ENCODE measurements around the gene CEPT1. TPM values are rescaled to one million over a fixed set of nuclear protein-coding genes. Genes with fewer than 3 reads are reported as not detected.

The CEPT1 gene
- total RNA-seq, 4 donors from 2014 or later = 23.1 to 30.4 (median 28.4) TPM

- Histone ChIP-seq H3K4me3 (no peak overlapping the region), H3K4me1 (no peaks in the 10 kb centered on the region), H3K36me3 (peaks cover 3 to 86% of the 10 kb centered on the region in 2 donors), H3K9me3 (no peaks in the 10 kb centered on the region), H3K27ac (no peak overlapping the region), H3K27me3 (no peaks in the 10 kb centered on the region)
- TF ChIP-seq POLR2A (IDR thresholded peaks at IDR 0.05) (no peak), CTCF (IDR thresholded peaks at IDR 0.05) (no peak), POLR2AphosphoS5 (IDR thresholded peaks at IDR 0.05) (no peak), EP300 (IDR thresholded peaks at IDR 0.05) (no peak)
- WGBS, 2 donors (ENCODE audit: low coverage in 1 of 2) = 88 to 89% methylated on average over 2 of the region's 2 CpGs
- no peak for ATAC-seq
Measured at GRCh38 chr1:111182052-111182451, 42.0 kb downstream of the CEPT1 start.

- Histone ChIP-seq H3K36me3 (peaks cover 3 to 87% of the 10 kb centered on the region in 2 donors), H3K9me3 (no peaks in the 10 kb centered on the region), H3K27ac (no peak overlapping the region), H3K27me3 (no peaks in the 10 kb centered on the region), H3K4me1 (no peaks in the 10 kb centered on the region), H3K4me3 (no peak overlapping the region)
- ATAC-seq = no peak
- WGBS, 2 donors (ENCODE audit: low coverage in 1 of 2) = 91 to 94% methylated on average over 5 to 6 of the region's 6 CpGs
- no peak for TF ChIP-seq POLR2A (IDR thresholded peaks at IDR 0.05)
- TF ChIP-seq EP300 (IDR thresholded peaks at IDR 0.05) = no peak
- TF ChIP-seq CTCF (IDR thresholded peaks at IDR 0.05) = no peak
- TF ChIP-seq POLR2AphosphoS5 (IDR thresholded peaks at IDR 0.05) = no peak
Measured at GRCh38 chr1:111183308-111184069, 43.5 kb downstream of the CEPT1 start.

GRCh38 chr1:111184663-111185062 lies 44.6 kb downstream of the CEPT1 start:
- Histone ChIP-seq H3K9me3 (no peaks in the 10 kb centered on the region), H3K4me1 (no peaks in the 10 kb centered on the region), H3K4me3 (no peak overlapping the region), H3K36me3 (peaks cover 3 to 90% of the 10 kb centered on the region in 2 donors), H3K27me3 (no peaks in the 10 kb centered on the region), H3K27ac (no peak overlapping the region)
- TF ChIP-seq EP300 (IDR thresholded peaks at IDR 0.05) (no peak), POLR2A (IDR thresholded peaks at IDR 0.05) (no peak), POLR2AphosphoS5 (IDR thresholded peaks at IDR 0.05) (no peak), CTCF (IDR thresholded peaks at IDR 0.05) (no peak)
- no peak for ATAC-seq

- H3K27ac ChIP-seq = peak overlapping the region in 1 of 4 donors; percentile 31
- 73 to 86% methylated on average over 2 of the region's 2 CpGs for WGBS, 2 donors (ENCODE audit: low coverage in 1 of 2)
Measured at GRCh38 chr1:111190931-111191451, 51.0 kb downstream of the CEPT1 start.

More at GRCh38 chr1:111190931-111191451, 51.0 kb downstream of the CEPT1 start:
- ATAC-seq = peak; percentile 85
- Histone ChIP-seq H3K27me3 (no peaks in the 10 kb centered on the region), H3K9me3 (no peaks in the 10 kb centered on the region), H3K4me1 (peaks cover 0 to 42% (median 7%) of the 10 kb centered on the region in 3 donors), H3K36me3 (peaks cover 0 to 37% of the 10 kb centered on the region in 2 donors), H3K4me3 (no peak overlapping the region)
- TF ChIP-seq POLR2A (IDR thresholded peaks at IDR 0.05) (no peak), CTCF (IDR thresholded peaks at IDR 0.05) (no peak), POLR2AphosphoS5 (IDR thresholded peaks at IDR 0.05) (peak; percentile 4), EP300 (IDR thresholded peaks at IDR 0.05) (no peak)

Measured in gastroesophageal sphincter (tissue), 4 donors.